Colonic mucosa (tissue), 4 donors: ENCODE data around the gene PRR35. TPM values are rescaled to one million over a fixed set of nuclear protein-coding genes. Genes with fewer than 3 reads are reported as not detected.

Source experiments
- DNase-seq: peaks from one replicate; pipeline ENCODE4 v3.0.0-alpha.2; 2020
- H3K27ac ChIP-seq: fragments of 200-600 bp; one replicate; pipeline ENCODE4 v1.8.0; 2021
- H3K27me3 ChIP-seq: fragments of 200-600 bp; one replicate; pipeline ENCODE4 v1.8.0; 2021
- H3K36me3 ChIP-seq: fragments of 200-600 bp; one replicate; pipeline ENCODE4 v1.8.0; 2021
- H3K4me1 ChIP-seq: fragments of 200-600 bp; one replicate; pipeline ENCODE4 v1.8.0; 2021; ENCODE audit warnings: mild to moderate bottlenecking
- H3K4me3 ChIP-seq: fragments of 200-600 bp; one replicate; pipeline ENCODE4 v1.8.0; 2021
- H3K9ac ChIP-seq, 2 donors: one replicate each; pipeline ENCODE4 v1.7.0; 2013; ENCODE audit warnings: control low read depth in 2 of 2, low read depth in 2 of 2, low read length in 2 of 2
- H3K9me3 ChIP-seq: fragments of 200-600 bp; one replicate; pipeline ENCODE4 v1.8.0; 2021
- CTCF ChIP-seq: fragments of 200-600 bp; IDR thresholded peaks from one replicate; pipeline ENCODE4 v1.8.0; 2022; ENCODE audit warnings: antibody characterized with exemption, mild to moderate bottlenecking
- intact Hi-C: fragments of 100-400 bp; cut with DNase I; formaldehyde crosslinking; loops from one replicate; pipeline ENCODE4 v1.14.1; 2022
- total RNA-seq, 2 donors: library from RNA; stranded (reverse); fragmentation: NEBNext Ultra II Directional in 1 of 2; extraction: Animal tissue kit (Norgen Biotek cat#: 25700) in 1 of 2; gene quantifications; one replicate each; pipeline ENCODE4 v1.2.1, GENCODE V29; 2021
- donor health status: healthy.
- donor health status: DM: no; HTN: no; CAD: no.
- donor health status: DM: no; HTN: no; CAD: no.

Gene PRR35
- total RNA-seq, 2 donors from 2014 or later: not detected

- no peak overlapping the region for H3K4me3 ChIP-seq
- no peaks in the 10 kb centered on the region for H3K36me3 ChIP-seq
- H3K27ac ChIP-seq: no peak overlapping the region
- DNase-seq: no peak
- no peak for TF ChIP-seq CTCF
- no peaks in the 10 kb centered on the region for H3K27me3 ChIP-seq
- intact Hi-C loops: no loop called here
- no peaks in the 10 kb centered on the region for H3K9me3 ChIP-seq
- no peaks in the 10 kb centered on the region for H3K4me1 ChIP-seq
- no peak overlapping the region for H3K9ac ChIP-seq
Observed at GRCh38 chr16:516301-516700, 43.9 kb upstream of the PRR35 start.

GRCh38 chr16:518858-519257, 41.3 kb upstream of the PRR35 start:
- H3K9me3 ChIP-seq: no peaks in the 10 kb centered on the region
- H3K27me3 ChIP-seq: no peaks in the 10 kb centered on the region
- H3K4me3 ChIP-seq: no peak overlapping the region
- no peak overlapping the region for H3K9ac ChIP-seq
- no peaks in the 10 kb centered on the region for H3K4me1 ChIP-seq
- DNase-seq: no peak
- TF ChIP-seq CTCF: no peak
- H3K36me3 ChIP-seq: no peaks in the 10 kb centered on the region
- intact Hi-C loops: no loop called here
- no peak overlapping the region for H3K27ac ChIP-seq

GRCh38 chr16:519425-519824, 40.8 kb upstream of the PRR35 start:
- intact Hi-C loops: no loop called here
- Histone ChIP-seq H3K9ac (no peak overlapping the region), H3K4me1 (no peaks in the 10 kb centered on the region), H3K36me3 (no peaks in the 10 kb centered on the region), H3K27me3 (no peaks in the 10 kb centered on the region), H3K27ac (no peak overlapping the region), H3K9me3 (no peaks in the 10 kb centered on the region), H3K4me3 (no peak overlapping the region)
- DNase-seq: no peak
- TF ChIP-seq CTCF: no peak

GRCh38 chr16:519841-520687, 40.1 kb upstream of the PRR35 start:
- Histone ChIP-seq H3K4me1 (no peaks in the 10 kb centered on the region), H3K36me3 (no peaks in the 10 kb centered on the region), H3K4me3 (no peak overlapping the region), H3K9ac (no peak overlapping the region), H3K27me3 (no peaks in the 10 kb centered on the region), H3K27ac (no peak overlapping the region), H3K9me3 (no peaks in the 10 kb centered on the region)
- no peak for DNase-seq
- TF ChIP-seq CTCF: no peak
- intact Hi-C loops: no loop called here

- no peak for TF ChIP-seq CTCF
- Histone ChIP-seq H3K9ac (no peak overlapping the region), H3K27ac (no peak overlapping the region), H3K4me1 (peaks cover 5% of the 10 kb centered on the region), H3K9me3 (no peaks in the 10 kb centered on the region), H3K27me3 (no peaks in the 10 kb centered on the region), H3K4me3 (no peak overlapping the region), H3K36me3 (no peaks in the 10 kb centered on the region)
- intact Hi-C loops: no loop called here
- DNase-seq: no peak
Observed at GRCh38 chr16:520847-521246, 39.3 kb upstream of the PRR35 start.
